D341Med (cell line): ENCODE measurements around the gene EDAR.

Experiments
- DNase-seq: peaks from one replicate; pipeline ENCODE4 v3.0.0; 2012; ENCODE audit warnings: low spot score

Gene EDAR

DNA sequence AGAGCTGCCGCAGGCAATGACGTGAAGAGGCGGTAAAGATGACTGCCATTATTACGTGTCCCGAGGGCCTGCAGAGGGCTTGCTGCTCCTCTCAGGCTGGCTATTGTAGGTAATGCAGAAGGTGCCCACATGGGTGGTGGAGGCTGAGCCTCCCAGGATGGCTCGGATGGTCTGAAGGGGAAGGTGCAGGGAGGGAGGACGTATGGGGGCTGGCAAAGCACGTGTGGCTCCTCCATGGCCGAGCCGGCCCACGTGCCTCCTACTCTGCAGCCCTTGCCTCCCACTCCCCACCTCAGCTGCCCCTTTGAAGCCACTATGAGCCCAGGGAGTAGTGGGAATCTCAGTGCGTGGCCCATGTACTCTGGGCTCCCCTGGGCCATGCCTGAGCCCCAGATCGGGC, 48.9 kb downstream of the EDAR start:
- DNase-seq: no peak

DNA sequence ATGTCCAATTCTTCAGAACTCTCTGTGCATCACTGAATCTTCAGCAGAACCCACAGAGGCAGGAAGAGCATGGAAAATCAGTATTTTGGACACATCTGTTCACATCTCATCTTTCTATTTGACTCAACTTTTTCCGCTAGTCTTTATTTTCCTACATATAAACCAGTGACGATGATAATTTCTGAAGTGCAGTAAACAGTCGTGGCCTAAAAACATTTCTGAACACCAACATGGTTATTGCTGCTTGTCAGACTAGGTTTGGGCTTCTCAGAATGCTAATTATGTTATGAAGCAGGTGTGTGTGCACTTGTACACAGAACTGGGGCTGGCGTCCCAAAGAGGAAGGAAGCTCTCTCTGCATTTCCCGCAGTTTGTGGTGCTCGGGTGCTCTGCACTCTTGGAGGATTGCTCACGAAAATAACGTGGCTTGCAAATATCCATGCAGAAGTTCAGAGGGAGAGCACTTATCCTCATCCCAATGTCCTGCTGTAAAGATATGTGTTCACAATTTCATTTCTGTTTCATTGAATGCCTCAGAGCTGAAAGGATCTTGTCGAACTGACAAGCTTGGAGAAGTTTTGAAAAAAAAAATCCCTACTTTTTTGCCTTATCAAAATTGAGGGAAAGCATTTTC, 50.8 kb downstream of the EDAR start:
- DNase-seq: no peak

DNA sequence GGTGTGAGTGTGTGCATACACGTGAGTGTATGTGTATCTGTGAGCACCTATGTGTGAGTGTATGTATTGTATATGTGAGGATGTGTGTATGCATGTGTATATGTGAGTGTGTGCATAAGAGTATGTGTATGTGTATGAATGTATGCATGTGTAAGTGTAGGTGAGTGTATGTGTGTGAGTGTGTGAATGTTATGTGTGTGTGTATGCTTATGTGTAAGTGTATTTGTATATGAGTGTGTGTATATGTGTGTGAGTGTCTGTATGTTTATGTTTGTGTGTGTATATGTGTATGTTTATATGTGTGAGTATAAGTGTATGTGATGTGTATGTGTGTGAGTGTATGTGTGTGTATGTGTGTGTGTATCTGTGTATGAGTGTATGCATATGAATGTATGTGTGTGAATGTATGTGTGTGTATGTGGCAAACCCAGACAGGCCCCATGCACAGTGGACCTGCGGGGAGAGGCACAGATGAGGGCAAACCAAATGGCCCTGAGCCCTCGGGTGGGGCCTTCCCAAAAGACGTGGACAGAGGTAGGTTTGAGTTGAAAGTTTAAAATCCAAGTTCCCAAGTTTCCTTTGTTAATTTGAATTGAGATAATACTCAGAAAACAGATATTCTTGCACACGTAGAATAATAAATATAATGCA, 51.5 kb downstream of the EDAR start:
- DNase-seq: no peak

DNA sequence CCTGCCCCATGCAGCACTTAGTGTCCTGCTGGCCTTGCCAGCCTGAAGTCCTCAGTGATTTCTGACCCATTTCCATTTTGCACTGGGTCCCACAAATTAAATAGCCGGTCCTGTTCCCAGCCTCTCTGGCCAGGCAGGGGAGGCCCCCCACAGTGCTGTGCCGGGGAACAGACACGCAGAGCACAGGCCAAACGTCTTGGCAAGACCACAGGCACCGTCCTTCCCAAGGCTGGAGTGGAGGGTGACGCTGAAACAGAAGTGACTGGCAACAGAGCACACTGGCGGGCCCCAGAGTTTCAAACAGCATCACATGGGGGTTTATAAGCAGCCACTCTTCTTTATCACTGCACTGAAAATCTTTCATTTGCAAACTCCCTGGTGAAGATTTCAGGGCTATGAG, 52.2 kb downstream of the EDAR start:
- DNase-seq: no peak

DNA sequence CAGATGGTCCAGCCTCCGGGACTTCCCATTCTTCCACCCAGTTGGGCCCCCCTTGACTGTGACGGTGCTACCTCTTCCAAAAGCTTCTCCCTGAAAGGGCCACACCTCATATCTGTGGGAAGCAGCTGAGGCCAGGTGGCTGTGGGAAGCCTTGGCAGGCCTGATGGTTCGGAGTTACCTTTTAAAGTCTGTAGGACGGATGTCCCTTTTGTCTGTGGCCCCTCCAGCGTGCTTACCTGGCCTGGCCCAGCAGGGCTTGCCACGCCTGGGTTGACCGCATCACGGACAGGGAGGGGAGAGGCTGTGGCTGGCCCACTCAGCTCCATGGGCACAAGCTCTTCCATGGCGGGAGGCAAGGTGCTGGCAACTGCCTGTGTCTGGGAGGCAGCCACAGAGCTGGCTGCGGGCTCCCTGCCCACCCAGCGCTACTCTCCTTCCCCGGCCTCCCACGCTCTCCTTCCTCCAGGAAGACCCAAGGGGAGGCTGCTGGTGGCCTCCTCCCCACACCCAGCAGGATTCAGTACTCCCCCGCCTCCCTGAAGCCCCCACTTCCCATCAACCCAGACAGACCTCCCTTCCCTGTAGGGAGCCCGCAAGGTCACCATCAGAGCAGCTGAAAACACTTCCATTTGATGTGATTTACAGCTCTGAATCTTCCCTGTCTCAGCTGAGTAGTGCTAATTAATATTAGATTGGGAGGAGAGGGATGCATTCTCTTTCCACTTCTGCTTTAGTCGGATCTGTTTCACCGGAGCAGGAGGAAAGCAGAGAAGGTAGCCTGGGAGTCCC, 52.8 kb downstream of the EDAR start:
- DNase-seq: no peak

DNA sequence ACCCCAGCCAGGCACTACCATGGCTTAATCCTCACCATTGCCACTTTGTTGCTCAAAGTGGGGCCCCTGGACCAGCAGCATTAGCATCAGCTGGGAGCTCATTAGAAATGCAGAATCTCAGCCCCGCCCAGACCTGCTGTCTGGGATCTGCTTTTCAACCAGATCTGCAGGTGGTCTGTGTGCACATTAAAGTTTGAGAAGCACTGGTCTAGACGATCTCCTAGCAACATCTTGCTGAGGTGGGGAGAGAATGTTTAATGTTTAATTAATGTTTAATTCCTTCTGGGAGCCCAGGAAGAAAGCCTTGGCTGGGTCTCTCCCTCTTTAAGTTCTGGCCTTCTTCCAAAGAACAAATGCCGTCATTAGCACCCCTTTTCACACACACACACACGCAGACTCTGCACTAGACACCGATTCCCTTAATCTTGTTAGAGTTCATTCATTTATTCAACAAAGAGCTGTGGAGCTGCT, 53.7 kb downstream of the EDAR start:
- no peak for DNase-seq

DNA sequence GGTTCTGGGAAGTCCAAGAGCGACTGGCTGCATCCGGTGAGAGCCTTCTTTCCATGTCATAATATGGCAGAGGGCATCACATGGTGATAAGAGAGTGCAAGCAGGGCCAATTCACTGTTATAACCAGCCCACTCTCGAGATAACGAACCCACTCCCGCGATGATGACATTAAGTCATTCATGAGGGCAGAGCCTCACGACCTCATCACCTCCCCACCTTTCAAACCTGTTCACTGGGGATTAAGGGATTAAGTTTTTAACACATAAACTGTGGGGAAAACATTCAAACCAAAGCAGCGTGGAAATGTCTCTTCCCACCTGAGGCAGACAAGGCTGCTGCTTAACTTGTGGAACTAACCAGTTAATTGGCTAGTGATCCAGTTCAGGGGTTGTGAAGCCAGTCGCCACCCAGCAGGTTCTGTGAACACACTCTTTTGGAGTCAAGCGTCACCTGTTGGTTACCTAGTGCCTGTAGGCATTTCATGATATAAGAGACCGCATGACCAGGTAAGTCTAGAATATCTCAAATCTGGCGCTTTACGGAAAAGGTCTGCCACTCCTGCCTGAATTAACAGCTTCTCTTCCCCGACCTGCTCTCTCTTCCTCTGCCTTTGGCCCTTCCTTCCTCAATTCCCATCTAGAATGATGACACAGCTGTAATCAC, 54.3 kb downstream of the EDAR start:
- DNase-seq: no peak

DNA sequence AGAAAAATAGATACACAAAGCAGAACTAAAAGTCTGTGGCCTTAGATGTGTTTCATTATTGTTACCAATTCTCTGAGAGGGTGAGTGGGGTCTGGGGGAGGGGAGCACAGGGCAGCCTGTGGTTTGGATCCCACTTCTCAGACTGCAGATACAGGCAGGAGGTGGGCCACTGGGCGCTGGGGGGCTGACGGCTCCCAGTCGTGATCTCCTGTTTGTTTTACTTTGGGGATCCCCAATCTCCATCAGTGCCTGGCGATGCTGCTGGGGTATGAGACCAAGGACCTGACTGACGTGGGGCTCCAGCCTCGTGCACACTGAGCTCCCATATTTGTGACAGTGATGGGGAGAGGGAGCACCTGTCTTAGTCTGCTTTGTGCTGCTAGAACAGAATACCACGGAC, 54.9 kb downstream of the EDAR start:
- DNase-seq: no peak

DNA sequence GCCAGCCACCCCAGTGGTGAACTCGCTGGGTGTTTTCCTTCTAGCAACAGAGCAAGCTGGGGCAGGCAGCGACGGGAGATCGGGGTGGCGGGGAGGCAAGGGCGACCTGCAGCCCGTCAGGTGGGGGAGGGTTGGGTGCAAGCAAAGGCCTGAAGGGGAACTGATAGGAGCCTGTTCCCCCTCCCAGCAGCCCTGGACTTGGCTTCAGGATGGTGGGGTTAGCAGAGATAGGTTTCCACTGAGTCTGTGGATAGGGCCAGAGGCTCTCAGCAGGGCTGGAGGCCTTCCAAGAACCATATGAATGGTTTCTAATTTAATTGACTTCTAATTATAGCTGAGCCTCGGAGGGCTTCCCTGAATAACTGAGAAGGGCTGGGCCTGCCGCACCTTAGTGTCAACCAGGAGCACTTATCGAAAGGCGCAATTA, 55.3 kb downstream of the EDAR start:
- no peak for DNase-seq

DNA sequence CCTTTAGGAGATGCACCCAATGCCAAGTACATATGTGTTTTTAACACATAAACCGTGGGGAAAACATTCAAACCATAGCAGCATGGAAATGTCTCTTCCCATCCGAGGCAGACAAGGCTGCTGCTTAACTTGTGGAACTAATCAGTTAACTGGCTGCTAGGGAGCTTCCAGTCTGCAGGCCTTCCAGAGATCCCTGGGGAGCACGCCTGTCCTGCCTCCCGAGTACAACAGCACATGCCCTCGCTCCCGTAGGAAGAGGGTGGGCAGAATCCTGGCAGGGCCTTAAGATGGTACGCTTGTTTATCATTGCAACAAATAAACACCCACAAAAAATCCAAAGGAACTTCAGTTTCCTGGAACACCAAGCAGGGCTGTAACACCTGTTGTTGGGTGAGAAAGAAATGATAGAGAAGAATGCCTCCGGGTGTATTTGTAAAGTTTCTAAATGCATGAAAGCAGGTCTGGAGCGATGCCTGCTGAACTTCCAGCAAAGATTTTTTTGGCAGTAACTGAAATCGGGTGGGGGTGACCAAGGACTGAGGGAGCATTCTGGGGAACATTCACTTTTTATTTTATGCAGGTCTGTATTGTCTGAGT, 56.2 kb downstream of the EDAR start:
- DNase-seq: no peak

DNA sequence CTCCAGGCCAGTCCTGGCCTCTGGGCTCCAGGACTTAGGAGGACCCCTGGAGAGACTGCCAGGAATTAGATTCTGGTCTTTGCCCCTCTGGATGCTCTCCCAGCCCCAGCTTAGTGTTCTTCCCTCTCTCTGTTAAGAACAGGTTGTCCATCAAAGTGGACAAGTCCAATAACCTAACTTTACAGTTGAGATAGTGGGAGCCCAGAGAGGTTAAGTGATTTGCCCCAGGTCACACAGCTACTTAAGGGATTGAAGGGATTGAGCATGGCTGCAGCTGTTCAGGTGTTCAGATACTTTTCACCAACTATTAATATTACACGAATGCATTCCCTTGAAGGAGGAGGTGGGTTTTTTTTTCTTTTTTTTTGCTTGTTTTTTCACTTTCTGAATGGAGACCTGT, 57.6 kb downstream of the EDAR start:
- no peak for DNase-seq

DNA sequence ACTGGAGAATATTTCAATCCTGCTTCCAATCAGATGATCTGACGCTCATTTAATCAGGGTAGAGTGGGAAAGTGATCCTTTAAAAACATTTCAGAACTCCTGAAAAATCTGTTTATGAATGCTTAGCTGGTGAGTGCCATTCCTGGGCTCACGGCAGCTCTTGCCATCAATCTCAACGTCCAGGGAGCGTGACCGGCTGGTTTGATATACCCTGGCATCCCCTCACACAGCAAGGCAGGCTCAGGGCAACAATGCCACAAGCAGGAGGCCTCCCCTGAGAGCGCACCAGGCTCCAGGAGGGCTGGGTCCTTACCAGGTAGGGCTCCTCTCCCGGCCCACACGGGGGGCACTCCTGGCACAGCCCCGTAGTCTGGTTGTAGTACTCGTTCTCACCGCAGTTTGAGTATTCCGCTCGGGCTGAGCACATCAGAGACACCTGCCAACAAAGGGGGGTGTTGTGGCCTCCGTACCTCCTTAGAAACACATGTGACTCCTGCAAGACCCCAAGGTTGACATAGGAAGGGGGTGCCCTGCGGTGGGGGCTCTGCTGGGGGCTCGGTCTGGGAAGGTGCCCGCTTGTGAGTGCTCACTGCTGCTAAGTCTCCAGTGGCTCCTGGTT, 59.1 kb downstream of the EDAR start:
- no peak for DNase-seq

DNA sequence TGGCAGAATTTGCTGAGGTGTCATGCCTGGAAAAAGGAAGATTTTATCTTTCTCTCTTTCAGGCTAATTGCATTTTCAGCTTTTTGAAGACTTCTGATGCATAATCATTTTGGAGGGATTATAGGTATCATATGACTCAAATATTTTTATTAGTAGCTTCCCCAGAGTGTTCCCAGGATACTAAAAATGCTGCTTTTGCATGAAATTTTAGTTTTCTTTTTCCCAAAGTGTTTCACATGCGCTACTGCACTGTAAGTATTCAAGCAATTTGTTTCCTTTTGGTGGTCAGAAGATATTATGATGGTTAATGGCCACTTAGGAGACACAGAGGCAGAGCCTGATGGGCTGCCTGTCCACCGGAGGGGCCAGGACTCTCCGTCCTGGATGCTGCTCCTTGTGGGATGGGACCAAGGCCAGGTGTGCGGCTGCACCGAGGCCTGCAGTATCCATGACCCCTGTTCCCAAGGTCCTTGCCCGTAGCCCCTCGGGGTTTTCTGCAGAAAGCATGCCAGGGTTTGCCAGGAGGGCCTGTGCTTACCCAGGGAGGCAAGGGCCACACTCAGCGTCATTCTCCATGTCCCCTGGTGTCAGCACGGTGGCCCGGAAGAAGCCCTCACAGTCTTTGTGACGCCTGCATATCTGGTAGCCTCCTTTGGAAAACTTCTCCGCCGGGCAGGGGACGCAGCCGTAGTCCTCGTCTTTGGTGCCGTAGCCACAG, 60.2 kb downstream of the EDAR start:
- no peak for DNase-seq

DNA sequence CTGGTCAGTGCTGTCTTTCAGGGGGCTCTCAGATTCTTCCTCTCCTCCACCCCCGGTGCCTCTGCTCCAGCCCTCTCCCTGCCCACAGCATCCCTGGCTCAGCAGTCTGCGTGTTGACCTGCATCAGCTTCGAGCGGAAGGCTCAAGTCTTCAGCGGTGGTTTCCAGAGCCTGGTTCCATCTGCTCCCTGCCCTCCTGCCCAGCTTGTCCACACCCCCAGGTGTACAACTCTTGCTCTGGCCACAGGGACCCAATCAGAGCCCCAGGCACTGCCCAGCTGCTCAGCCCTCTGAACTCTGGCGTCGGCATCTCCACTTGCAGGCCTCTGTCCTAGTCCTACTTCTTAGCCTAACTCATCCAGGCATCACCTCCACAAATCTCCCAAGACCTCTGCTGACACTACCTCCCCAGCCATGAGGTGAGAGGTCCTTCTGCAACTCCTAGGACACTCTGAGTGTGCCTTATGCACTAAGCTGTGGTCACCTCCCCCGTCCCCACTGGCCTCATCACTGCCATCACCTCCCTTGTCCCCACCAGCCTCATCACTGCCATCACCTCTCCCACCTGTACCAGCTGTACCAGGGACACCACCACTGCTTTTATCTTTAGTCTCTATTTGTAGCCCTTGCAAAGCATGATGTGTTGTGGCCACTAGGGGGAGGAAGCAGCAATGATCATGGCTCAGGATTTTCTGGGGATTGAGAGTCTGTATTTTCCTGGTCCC, 60.9 kb downstream of the EDAR start:
- DNase-seq: peak; percentile 70

DNA sequence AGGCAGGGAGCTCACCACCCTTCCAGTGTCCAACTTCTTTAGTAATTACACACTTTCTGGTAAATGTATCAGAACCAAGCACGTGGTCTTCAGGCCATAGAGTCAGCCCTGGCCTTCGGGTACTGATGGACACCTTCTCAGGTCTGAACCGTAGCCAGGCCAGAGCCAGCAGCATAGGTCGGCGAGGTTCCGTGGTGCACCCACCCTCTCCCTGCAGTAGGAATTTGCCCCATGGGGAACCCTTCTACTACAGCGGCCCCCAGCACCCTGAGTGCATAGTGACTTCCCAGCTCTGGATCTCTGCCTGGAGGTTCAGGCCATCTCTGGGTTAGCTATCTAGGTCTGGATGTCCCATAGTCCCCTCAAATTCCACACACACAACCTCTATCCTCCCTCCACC, 61.6 kb downstream of the EDAR start:
- DNase-seq: no peak

DNA sequence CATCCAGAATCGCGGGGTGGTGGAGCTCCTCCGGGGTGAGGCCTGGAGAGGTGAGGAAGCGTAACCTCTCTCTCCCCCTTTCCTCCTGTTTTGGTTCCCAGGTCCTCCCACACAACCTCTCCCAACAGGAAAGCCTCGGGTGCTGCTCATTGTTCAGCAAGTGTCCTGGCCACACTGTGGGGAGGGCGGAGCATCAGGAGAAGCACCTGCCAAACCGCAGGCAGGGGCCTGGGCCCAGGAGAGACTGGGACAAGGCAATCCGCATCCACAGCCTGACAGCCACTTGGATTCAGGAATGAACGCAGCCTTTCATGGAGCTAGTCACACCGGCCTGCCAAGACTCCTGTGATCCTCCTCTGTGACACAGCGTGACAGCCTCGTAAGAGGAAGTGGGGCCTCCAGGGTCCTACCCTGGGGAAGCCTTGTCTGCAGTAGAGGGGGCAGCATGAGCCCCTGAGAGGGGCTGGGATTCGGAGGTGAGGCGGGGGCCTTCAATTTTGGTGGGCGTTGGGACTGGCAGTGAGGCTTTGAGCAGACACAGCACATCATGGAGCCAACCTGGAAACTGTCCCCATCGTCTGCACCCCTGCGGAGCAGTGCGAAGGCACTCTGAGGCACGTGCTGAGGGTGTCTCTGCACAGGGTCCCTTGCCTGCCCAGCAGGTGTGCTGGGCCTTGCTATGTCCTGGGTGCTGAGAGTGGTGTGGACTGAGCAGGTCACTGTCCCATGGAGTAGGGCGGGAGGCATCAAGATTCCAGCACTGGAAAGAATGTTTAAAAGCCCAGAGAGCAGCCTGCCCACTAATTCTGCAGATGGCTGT, 62.2 kb downstream of the EDAR start:
- DNase-seq: no peak

DNA sequence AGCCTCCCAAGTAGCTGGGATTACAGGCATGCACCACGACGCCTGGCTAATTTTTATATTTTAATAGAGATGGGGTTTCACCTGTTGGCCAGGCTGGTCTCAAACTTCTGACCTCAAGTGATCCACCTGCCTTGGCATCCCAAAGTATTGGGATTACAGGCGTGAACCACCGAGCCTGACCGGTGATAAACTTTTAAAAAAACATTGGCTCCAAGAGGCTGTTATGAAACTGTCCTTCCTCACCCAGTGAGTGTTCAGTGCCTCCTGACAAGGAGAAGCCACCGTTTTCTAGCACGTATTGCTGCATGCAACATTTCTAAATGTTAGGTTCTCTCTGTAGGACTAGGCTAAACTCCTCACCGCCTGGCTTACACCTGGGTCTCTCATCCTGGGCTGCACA, 63.3 kb downstream of the EDAR start:
- no peak for DNase-seq

DNA sequence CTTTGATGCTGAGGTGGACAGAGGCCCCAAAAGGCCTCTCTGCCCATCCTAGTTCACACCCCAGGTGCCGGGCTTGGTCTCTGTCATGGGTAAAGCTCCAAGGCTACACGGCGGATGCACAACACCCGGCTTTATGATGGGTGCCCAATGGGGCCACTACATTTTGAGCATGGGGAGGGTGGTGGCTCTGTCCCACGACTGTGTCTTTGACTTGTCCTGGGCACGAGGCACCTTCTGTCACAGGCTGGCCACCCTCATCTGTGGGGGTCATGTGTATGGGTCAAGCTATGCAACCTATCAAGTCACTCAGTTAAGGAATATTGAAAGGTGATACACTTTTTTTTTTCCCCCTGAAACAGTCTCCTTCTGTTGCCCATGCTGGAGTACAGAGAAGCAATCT, 63.7 kb downstream of the EDAR start:
- DNase-seq: no peak

DNA sequence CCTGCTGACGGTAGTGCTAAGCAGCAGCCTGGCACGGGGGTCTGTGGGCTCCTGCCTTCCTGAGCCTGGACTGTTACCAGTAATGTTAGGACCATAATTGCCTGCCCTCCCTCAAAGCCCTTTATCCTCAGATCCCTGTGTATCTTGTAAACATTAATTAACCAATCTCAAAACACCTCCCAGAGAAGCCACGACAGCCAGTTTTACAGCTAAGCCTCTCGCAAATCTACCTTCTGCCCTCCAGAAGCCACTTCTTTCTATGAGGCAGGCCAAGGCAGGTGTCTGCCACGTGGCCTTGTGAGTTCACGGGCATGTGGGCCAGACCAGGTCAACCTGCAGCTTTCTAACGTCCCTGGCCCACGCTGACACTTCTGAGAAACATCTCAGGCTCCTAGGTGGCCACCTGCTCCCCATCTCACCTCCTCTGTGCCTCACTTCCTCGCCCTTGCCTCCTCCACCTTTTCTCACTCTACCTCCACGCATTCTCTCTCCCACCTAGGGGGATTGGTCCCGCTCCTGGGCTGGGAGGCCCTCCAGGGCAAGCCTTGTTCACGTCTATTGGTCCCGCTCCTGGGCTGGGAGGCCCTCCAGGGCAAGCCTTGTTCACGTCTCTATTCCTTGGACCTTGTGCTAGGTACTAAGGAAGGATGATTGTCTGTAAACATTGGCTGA, 64.3 kb downstream of the EDAR start:
- DNase-seq: no peak
